GM12878 (cell line): Measurements from ENCODE around the gene PLP2. TPM values are rescaled to one million over a fixed set of nuclear protein-coding genes. Genes with fewer than 3 reads are reported as not detected.

Source experiments
- ATAC-seq: fragments of 200-7000 bp; cut with Tn5 transposase; 3 replicates; pipeline ENCODE4 v1.9.1; 2020; ENCODE audit warnings: mild to moderate bottlenecking, moderate library complexity
- BruUV-seq: library from RNA; stranded (reverse); fragments of 400-500 nt; replicated peaks from 2 replicates; lab custom pipeline; 2021; lab: Mats Ljungman, UMichigan
- CTCF ChIA-PET: fragments of 300-600 bp; sonication (Branson Sonifier 250); formaldehyde crosslinking; extraction: SDS; loops from one replicate; lab custom pipeline; 2021; ENCODE audit warnings: inconsistent platforms; lab: Yijun Ruan, JAX
- POLR2A ChIA-PET: fragments of 350-600 bp; formaldehyde crosslinking; extraction: SDS; loops from one replicate; lab custom pipeline; 2021; ENCODE audit warnings: inconsistent platforms; lab: Charles Lee
- RAD21 ChIA-PET: fragments of 300-600 bp; sonication (Branson Sonifier 250); formaldehyde crosslinking; loops from one replicate; lab custom pipeline; 2023; ENCODE audit warnings: antibody characterized with exemption; ENCODE audit not compliant: unreplicated experiment; lab: Charles Lee
- SMC1A ChIA-PET: fragments of 300-600 bp; sonication (Branson Sonifier 250); formaldehyde crosslinking; loops from one replicate; lab custom pipeline; 2023; ENCODE audit not compliant: unreplicated experiment, uncharacterized antibody; lab: Charles Lee
- DNase-seq: peaks from one replicate; pipeline ENCODE4 v3.0.0-alpha.2; 2011; ENCODE audit warnings: low read depth, low spot score
- FAIRE-seq: peaks from 3 replicates; lab custom pipeline; 2011; peaks lifted over from hg19 to GRCh38; lab: Jason Lieb, UNC
- H2AFZ ChIP-seq: 2 replicates; pipeline ENCODE4 v1.6.0; 2011; ENCODE audit warnings: low read depth, low read length, control low read depth; ENCODE audit not compliant: control insufficient read depth
- H3K27ac ChIP-seq: 2 replicates; pipeline ENCODE4 v1.5.1; 2011; ENCODE audit warnings: control low read depth; ENCODE audit not compliant: control insufficient read depth, insufficient read depth
- H3K27me3 ChIP-seq, 2 experiments: replicated peaks in 1 of 2; 2 replicates each; pipeline versions ENCODE4 v1.6.0 to v1.6.1; 2011; ENCODE audit warnings: low read length in 1 of 2; ENCODE audit not compliant: control insufficient read depth in 2 of 2, insufficient read depth in 2 of 2
- H3K36me3 ChIP-seq, 2 experiments: 2 replicates each; pipeline ENCODE4 v1.5.1; 2011; ENCODE audit warnings: low read length in 1 of 2; ENCODE audit not compliant: control insufficient read depth in 2 of 2, insufficient read depth in 2 of 2
- H3K4me1 ChIP-seq: 2 replicates; pipeline ENCODE4 v1.6.1; 2011; ENCODE audit warnings: mild to moderate bottlenecking, low read length, moderate library complexity, mixed read lengths; ENCODE audit not compliant: control insufficient read depth, insufficient read depth
- H3K4me2 ChIP-seq: 2 replicates; pipeline ENCODE4 v1.6.0; 2011; ENCODE audit warnings: control low read depth; ENCODE audit not compliant: control insufficient read depth, insufficient read depth
- H3K4me3 ChIP-seq: fragments of 200-600 bp; sonication (generic); 2 replicates; pipeline ENCODE4 v1.5.1; 2016
- H3K79me2 ChIP-seq: 2 replicates; pipeline ENCODE4 v1.6.0; 2011; ENCODE audit warnings: low read length; ENCODE audit not compliant: control insufficient read depth, insufficient read depth
- H3K9ac ChIP-seq: 2 replicates; pipeline ENCODE4 v1.8.0; 2011; ENCODE audit warnings: low read length, control low read depth, mixed read lengths; ENCODE audit not compliant: control insufficient read depth, insufficient read depth
- H3K9me3 ChIP-seq: replicated peaks from 3 replicates; pipeline ENCODE4 v1.5.1; 2011; ENCODE audit warnings: mild to moderate bottlenecking, low read length; ENCODE audit not compliant: control insufficient read depth, insufficient read depth
- H4K20me1 ChIP-seq: 2 replicates; pipeline ENCODE4 v1.6.0; 2011; ENCODE audit not compliant: control insufficient read depth, insufficient read depth
- EP300 ChIP-seq, 2 experiments: fragments of 150-350 bp in 1 of 2; IDR thresholded peaks; 2 replicates each; pipeline ENCODE4 v1.6.1; 2011 to 2012; ENCODE audit warnings: low read depth in 2 of 2, low read length in 2 of 2, borderline replicate concordance in 1 of 2, improper control_type of control experiment in 1 of 2, inconsistent platforms in 1 of 2; ENCODE audit not compliant: control insufficient read depth in 1 of 2
- HDAC6 ChIP-seq: fragments of 200-600 bp; sonication (generic); IDR thresholded peaks from one replicate; pipeline ENCODE4 v1.8.0; 2017; ENCODE audit warnings: antibody characterized with exemption; ENCODE audit not compliant: unreplicated experiment
- IKZF2 ChIP-seq, 2 experiments: fragments of 450-650 bp; IDR thresholded peaks; 2 replicates each; pipeline ENCODE4 v1.6.1; 2017; ENCODE audit warnings: mild to moderate bottlenecking in 2 of 2, moderate library complexity in 2 of 2
- MTA3 ChIP-seq: IDR thresholded peaks from 2 replicates; pipeline ENCODE4 v1.6.1; 2012; ENCODE audit warnings: low read length, inconsistent platforms, borderline replicate concordance
- RAD21 ChIP-seq: IDR thresholded peaks from 2 replicates; pipeline ENCODE4 v1.6.1; 2011; ENCODE audit warnings: mild to moderate bottlenecking, low read depth, low read length, moderate library complexity; ENCODE audit not compliant: insufficient read depth
- RBBP5 ChIP-seq: fragments of 200-600 bp; sonication (generic); conservative IDR thresholded peaks from 2 replicates; pipeline ENCODE4 v1.6.1; 2016
- SPI1 ChIP-seq: IDR thresholded peaks from 2 replicates; pipeline ENCODE4 v1.6.1; 2011; ENCODE audit warnings: low read depth, mild to moderate bottlenecking, low read length, moderate library complexity, borderline replicate concordance; ENCODE audit not compliant: insufficient read depth
- WGBS: methylation state at CpG from one replicate; pipeline ENCODE4 v1.1.6; 2016; ENCODE audit warnings: low lambda C conversion rate; ENCODE audit not compliant: insufficient replicate concordance, insufficient coverage; ENCODE audit errors: missing lambda C conversion rate; 5-methylcytosine and 5-hydroxymethylcytosine counted together
- in situ Hi-C: fragments of 300-500 bp; cut with MboI; formaldehyde crosslinking; loops from 9 replicates; pipeline ENCODE4 v1.14.3; 2018; ENCODE audit warnings: mixed read lengths
- intact Hi-C: fragments of 100-400 bp; cut with micrococcal nuclease; formaldehyde crosslinking; loops from one replicate; pipeline ENCODE4 v1.14.2; 2022; ENCODE audit not compliant: unreplicated experiment
- polyA plus RNA-seq, 11 experiments: library from polyadenylated mRNA; depleted of rRNA in 4 of 11; unstranded in 6 of 11; stranded (reverse) in 5 of 11; fragments of >200 nt; fragmentation: Nextera tagmentation in 4 of 11; fragmentation: Illumina TruSeq in 1 of 11; extraction: Ambion mirVana in 4 of 11; extraction: Trizol in 1 of 11; gene quantifications; 1 replicate in 1 of 11; 2 replicates in 10 of 11; pipeline versions ENCODE4 v1.2.1 to v1.2.3, GENCODE V29; 2011 to 2016; ENCODE audit warnings: inconsistent platforms in 2 of 11, missing spikeins in 2 of 11, low read depth in 1 of 11
- total RNA-seq, 4 experiments: library from RNA; depleted of rRNA in 3 of 4; stranded (reverse); fragments of >200 nt in 3 of 4; fragmentation: Illumina TruSeq in 1 of 4; extraction: Trizol in 1 of 4; gene quantifications; 2 replicates each; pipeline versions ENCODE4 v1.2.1 to v1.2.3, GENCODE V29; 2013 to 2021
- TF ChIP-seq, protein P1 (sequence below): IDR thresholded peaks from 2 replicates; pipeline ENCODE4 v1.6.1; 2011; ENCODE audit warnings: mild to moderate bottlenecking, low read depth, low read length, moderate library complexity; ENCODE audit not compliant: insufficient replicate concordance
- TF ChIP-seq, protein P2 (sequence below): IDR thresholded peaks from 2 replicates; pipeline ENCODE4 v1.6.1; 2011; ENCODE audit warnings: borderline replicate concordance, low read depth, mild to moderate bottlenecking, moderate library complexity, low read length; ENCODE audit not compliant: insufficient read depth, poor library complexity, severe bottlenecking
- TF ChIP-seq, protein P3 (sequence below): fragments of 450-650 bp; IDR thresholded peaks from 2 replicates; pipeline ENCODE4 v1.6.1; 2016; ENCODE audit warnings: mild to moderate bottlenecking, moderate library complexity, borderline replicate concordance
- TF ChIP-seq, protein P4 (sequence below): fragments of 450-650 bp; IDR thresholded peaks from 2 replicates; pipeline ENCODE4 v1.6.1; 2016; ENCODE audit warnings: mild to moderate bottlenecking
- TF ChIP-seq, protein P5 (sequence below): fragments of 450-650 bp; IDR thresholded peaks from 2 replicates; pipeline ENCODE4 v1.6.1; 2017; ENCODE audit warnings: mild to moderate bottlenecking

The PLP2 gene
- total and polyA plus RNA-seq, 10 of the 15 experiments (the other 5 are each of a cell fraction or from before 2014, with no cell fraction given), result 56.6 to 177 (median 99.3) TPM

DNA sequence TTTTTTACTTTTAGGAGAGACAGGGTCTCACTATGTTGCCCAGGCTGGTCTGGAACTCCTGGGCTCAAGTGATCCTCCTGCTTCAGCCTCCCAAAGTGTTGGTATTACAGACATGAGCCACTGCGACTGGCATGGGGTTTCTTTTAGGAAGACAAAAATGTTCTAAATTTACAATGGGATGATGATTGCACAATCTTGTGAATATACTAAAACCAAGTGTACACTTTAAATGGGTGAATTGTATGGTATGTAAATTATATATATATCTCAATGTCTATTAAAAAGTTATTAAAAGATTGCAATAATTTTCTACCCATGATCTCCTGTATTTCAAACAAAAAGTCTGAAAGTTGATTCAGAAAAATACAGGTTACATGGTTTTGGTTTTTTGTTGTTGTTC lies 18.2 kb upstream of the PLP2 start:
- SMC1A ChIA-PET, result interaction anchor here (2.0 kb wide), 1 partner anchor 73 kb away, joined by 6 read pairs; the partner anchor contains the start of gene WDR45

More for the DNA sequence above, 18.2 kb upstream of the PLP2 start:
- intact Hi-C loops (no loop called here), in situ Hi-C loops (no loop called here)
- DNase-seq (no peak), ATAC-seq (no peak), FAIRE-seq (no peak)
- no TSS peak for BruUV-seq
- no peaks in the 10 kb centered on the region for H3K27me3 ChIP-seq
- RAD21 ChIA-PET, result no interaction called here
- CTCF ChIA-PET, result interaction anchor here (1.2 to 3.1 kb wide), 3 partner anchors 11 to 31 kb away, joined by 3 to 33 read pairs (median 27); no protein-coding TSS in a partner anchor
- H3K4me1 ChIP-seq, result no peaks in the 10 kb centered on the region
- no peaks in the 10 kb centered on the region for H4K20me1 ChIP-seq
- H3K36me3 ChIP-seq, result no peaks in the 10 kb centered on the region
- no peak overlapping the region for H3K27ac ChIP-seq
- POLR2A ChIA-PET, result interaction anchor here (0.7 to 3.3 kb wide), 2 partner anchors 15 to 16 kb away, joined by 3 to 13 read pairs; no protein-coding TSS in a partner anchor
- no peaks in the 10 kb centered on the region for H3K79me2 ChIP-seq
- no peak overlapping the region for H3K4me2 ChIP-seq
- H3K9me3 ChIP-seq, result no peaks in the 10 kb centered on the region
- no peak overlapping the region for H3K4me3 ChIP-seq
- no peak overlapping the region for H3K9ac ChIP-seq
- no peak overlapping the region for H2AFZ ChIP-seq
- WGBS, result 100% methylated on average over 1 of the region's 1 CpG
- TF ChIP-seq MTA3 (no peak), RBBP5 (no peak), HDAC6 (no peak), SPI1 (no peak), EP300 (IDR thresholded peaks at IDR 0.05; ENCODE audit: borderline replicate concordance in 1 of 2, control insufficient read depth in 1 of 2, low read depth in 2 of 2, low read length in 2 of 2) (no peak), IKZF2 (IDR thresholded peaks at IDR 0.05) (no peak), RAD21 (no peak)
- TF ChIP-seq, protein P1, sequence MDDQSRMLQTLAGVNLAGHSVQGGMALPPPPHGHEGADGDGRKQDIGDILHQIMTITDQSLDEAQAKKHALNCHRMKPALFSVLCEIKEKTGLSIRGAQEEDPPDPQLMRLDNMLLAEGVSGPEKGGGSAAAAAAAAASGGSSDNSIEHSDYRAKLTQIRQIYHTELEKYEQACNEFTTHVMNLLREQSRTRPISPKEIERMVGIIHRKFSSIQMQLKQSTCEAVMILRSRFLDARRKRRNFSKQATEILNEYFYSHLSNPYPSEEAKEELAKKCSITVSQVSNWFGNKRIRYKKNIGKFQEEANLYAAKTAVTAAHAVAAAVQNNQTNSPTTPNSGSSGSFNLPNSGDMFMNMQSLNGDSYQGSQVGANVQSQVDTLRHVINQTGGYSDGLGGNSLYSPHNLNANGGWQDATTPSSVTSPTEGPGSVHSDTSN, result no peak
- TF ChIP-seq, protein P2, sequence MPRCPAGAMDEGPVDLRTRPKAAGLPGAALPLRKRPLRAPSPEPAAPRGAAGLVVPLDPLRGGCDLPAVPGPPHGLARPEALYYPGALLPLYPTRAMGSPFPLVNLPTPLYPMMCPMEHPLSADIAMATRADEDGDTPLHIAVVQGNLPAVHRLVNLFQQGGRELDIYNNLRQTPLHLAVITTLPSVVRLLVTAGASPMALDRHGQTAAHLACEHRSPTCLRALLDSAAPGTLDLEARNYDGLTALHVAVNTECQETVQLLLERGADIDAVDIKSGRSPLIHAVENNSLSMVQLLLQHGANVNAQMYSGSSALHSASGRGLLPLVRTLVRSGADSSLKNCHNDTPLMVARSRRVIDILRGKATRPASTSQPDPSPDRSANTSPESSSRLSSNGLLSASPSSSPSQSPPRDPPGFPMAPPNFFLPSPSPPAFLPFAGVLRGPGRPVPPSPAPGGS, result no peak
- TF ChIP-seq, protein P3, sequence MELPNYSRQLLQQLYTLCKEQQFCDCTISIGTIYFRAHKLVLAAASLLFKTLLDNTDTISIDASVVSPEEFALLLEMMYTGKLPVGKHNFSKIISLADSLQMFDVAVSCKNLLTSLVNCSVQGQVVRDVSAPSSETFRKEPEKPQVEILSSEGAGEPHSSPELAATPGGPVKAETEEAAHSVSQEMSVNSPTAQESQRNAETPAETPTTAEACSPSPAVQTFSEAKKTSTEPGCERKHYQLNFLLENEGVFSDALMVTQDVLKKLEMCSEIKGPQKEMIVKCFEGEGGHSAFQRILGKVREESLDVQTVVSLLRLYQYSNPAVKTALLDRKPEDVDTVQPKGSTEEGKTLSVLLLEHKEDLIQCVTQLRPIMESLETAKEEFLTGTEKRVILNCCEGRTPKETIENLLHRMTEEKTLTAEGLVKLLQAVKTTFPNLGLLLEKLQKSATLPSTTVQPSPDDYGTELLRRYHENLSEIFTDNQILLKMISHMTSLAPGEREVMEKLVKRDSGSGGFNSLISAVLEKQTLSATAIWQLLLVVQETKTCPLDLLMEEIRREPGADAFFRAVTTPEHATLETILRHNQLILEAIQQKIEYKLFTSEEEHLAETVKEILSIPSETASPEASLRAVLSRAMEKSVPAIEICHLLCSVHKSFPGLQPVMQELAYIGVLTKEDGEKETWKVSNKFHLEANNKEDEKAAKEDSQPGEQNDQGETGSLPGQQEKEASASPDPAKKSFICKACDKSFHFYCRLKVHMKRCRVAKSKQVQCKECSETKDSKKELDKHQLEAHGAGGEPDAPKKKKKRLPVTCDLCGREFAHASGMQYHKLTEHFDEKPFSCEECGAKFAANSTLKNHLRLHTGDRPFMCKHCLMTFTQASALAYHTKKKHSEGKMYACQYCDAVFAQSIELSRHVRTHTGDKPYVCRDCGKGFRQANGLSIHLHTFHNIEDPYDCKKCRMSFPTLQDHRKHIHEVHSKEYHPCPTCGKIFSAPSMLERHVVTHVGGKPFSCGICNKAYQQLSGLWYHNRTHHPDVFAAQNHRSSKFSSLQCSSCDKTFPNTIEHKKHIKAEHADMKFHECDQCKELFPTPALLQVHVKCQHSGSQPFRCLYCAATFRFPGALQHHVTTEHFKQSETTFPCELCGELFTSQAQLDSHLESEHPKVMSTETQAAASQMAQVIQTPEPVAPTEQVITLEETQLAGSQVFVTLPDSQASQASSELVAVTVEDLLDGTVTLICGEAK, result no peak
- TF ChIP-seq, protein P4, sequence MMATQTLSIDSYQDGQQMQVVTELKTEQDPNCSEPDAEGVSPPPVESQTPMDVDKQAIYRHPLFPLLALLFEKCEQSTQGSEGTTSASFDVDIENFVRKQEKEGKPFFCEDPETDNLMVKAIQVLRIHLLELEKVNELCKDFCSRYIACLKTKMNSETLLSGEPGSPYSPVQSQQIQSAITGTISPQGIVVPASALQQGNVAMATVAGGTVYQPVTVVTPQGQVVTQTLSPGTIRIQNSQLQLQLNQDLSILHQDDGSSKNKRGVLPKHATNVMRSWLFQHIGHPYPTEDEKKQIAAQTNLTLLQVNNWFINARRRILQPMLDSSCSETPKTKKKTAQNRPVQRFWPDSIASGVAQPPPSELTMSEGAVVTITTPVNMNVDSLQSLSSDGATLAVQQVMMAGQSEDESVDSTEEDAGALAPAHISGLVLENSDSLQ, result no peak
- TF ChIP-seq, protein P5, sequence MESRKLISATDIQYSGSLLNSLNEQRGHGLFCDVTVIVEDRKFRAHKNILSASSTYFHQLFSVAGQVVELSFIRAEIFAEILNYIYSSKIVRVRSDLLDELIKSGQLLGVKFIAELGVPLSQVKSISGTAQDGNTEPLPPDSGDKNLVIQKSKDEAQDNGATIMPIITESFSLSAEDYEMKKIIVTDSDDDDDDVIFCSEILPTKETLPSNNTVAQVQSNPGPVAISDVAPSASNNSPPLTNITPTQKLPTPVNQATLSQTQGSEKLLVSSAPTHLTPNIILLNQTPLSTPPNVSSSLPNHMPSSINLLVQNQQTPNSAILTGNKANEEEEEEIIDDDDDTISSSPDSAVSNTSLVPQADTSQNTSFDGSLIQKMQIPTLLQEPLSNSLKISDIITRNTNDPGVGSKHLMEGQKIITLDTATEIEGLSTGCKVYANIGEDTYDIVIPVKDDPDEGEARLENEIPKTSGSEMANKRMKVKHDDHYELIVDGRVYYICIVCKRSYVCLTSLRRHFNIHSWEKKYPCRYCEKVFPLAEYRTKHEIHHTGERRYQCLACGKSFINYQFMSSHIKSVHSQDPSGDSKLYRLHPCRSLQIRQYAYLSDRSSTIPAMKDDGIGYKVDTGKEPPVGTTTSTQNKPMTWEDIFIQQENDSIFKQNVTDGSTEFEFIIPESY, result no peak
